GM11168 (cell line): ENCODE data around the gene TSPAN6.

Experiments used
- in situ Hi-C: fragments of 300-500 bp; cut with MboI; formaldehyde crosslinking; loops from one replicate; pipeline ENCODE4 v1.12.0; 2022; ENCODE audit warnings: low sequenced_read_pairs; ENCODE audit not compliant: unreplicated experiment

TSPAN6 gene

GRCh38 chrX:100636321-100636991, at the start of gene TSPAN6:
TSS of gene TSPAN6 (minus strand) at chrX:100636806. CDS start at chrX:100636694, 112 bp downstream.
- in situ Hi-C loops: no loop called here

- in situ Hi-C loops: loop anchor here (5.0 kb wide), 1 partner anchor 76 kb away; no protein-coding TSS in a partner anchor
Observed at GRCh38 chrX:100685997-100686305, 49.3 kb upstream of the TSPAN6 start.

- in situ Hi-C loops: loop anchor here (5.0 kb wide), 1 partner anchor 77 kb away; no protein-coding TSS in a partner anchor
Observed at GRCh38 chrX:100685284-100685996, 48.8 kb upstream of the TSPAN6 start.

- in situ Hi-C loops: no loop called here
Observed at GRCh38 chrX:100682939-100683338, 46.3 kb upstream of the TSPAN6 start.

- in situ Hi-C loops: no loop called here
Observed at GRCh38 chrX:100681599-100681998, 45.0 kb upstream of the TSPAN6 start.

- in situ Hi-C loops: no loop called here
Observed at GRCh38 chrX:100680756-100681155, 44.1 kb upstream of the TSPAN6 start.

GRCh38 chrX:100677611-100678181, 41.1 kb upstream of the TSPAN6 start:
- in situ Hi-C loops: no loop called here

- in situ Hi-C loops: no loop called here
Observed at GRCh38 chrX:100674705-100675104, 38.1 kb upstream of the TSPAN6 start.

GRCh38 chrX:100673397-100673953, 36.9 kb upstream of the TSPAN6 start:
- in situ Hi-C loops: no loop called here

GRCh38 chrX:100672966-100673365, 36.4 kb upstream of the TSPAN6 start:
- in situ Hi-C loops: no loop called here

- in situ Hi-C loops: no loop called here
Observed at GRCh38 chrX:100663642-100664041, 27.0 kb upstream of the TSPAN6 start.

- in situ Hi-C loops: no loop called here
Observed at GRCh38 chrX:100662796-100663195, 26.2 kb upstream of the TSPAN6 start.

- in situ Hi-C loops: no loop called here
Observed at GRCh38 chrX:100662170-100662569, 25.6 kb upstream of the TSPAN6 start.

- in situ Hi-C loops: no loop called here
Observed at GRCh38 chrX:100659431-100660137, 23.0 kb upstream of the TSPAN6 start.

GRCh38 chrX:100658941-100659381, 22.4 kb upstream of the TSPAN6 start:
- in situ Hi-C loops: no loop called here

GRCh38 chrX:100654261-100654660, 17.7 kb upstream of the TSPAN6 start:
- in situ Hi-C loops: no loop called here

GRCh38 chrX:100652266-100652665, 15.7 kb upstream of the TSPAN6 start:
- in situ Hi-C loops: no loop called here

GRCh38 chrX:100650841-100651240, 14.2 kb upstream of the TSPAN6 start:
- in situ Hi-C loops: no loop called here

GRCh38 chrX:100649550-100650356, 13.1 kb upstream of the TSPAN6 start:
- in situ Hi-C loops: no loop called here
